GM21528 (cell line): ENCODE data around the gene SGMS1.

ENCODE experiments used
- ATAC-seq: cut with Tn5 transposase; IDR thresholded peaks from one replicate; pipeline ENCODE4 v1.9.1; 2021; ENCODE audit warnings: mild to moderate bottlenecking, moderate library complexity; ENCODE audit not compliant: unreplicated experiment, low FRiP score

Gene SGMS1

GRCh38 chr10:50613726-50614443 is 9.9 kb downstream of the SGMS1 start:
- ATAC-seq = no peak

- ATAC-seq = no peak
Measured at GRCh38 chr10:50613150-50613549, 10.6 kb downstream of the SGMS1 start.

GRCh38 chr10:50610368-50610767 is 13.4 kb downstream of the SGMS1 start:
- ATAC-seq = no peak

GRCh38 chr10:50607356-50607925 is 16.3 kb downstream of the SGMS1 start:
- no peak for ATAC-seq

- ATAC-seq = no peak
Measured at GRCh38 chr10:50605951-50606270, 17.8 kb downstream of the SGMS1 start.

- ATAC-seq = peak; percentile 63
Measured at GRCh38 chr10:50605269-50605950, 18.3 kb downstream of the SGMS1 start.

GRCh38 chr10:50604809-50605208 is 18.9 kb downstream of the SGMS1 start:
- ATAC-seq = no peak

GRCh38 chr10:50604049-50604640 is 19.6 kb downstream of the SGMS1 start:
- ATAC-seq = peak; percentile 78

GRCh38 chr10:50603151-50603850 is 20.5 kb downstream of the SGMS1 start:
- ATAC-seq = no peak

- no peak for ATAC-seq
Measured at GRCh38 chr10:50601974-50602373, 21.8 kb downstream of the SGMS1 start.

- no peak for ATAC-seq
Measured at GRCh38 chr10:50600831-50601477, 22.8 kb downstream of the SGMS1 start.

GRCh38 chr10:50600286-50600685 is 23.5 kb downstream of the SGMS1 start:
- ATAC-seq = no peak

- no peak for ATAC-seq
Measured at GRCh38 chr10:50596897-50597296, 26.9 kb downstream of the SGMS1 start.

- no peak for ATAC-seq
Measured at GRCh38 chr10:50596456-50596855, 27.3 kb downstream of the SGMS1 start.

- no peak for ATAC-seq
Measured at GRCh38 chr10:50595785-50596184, 28.0 kb downstream of the SGMS1 start.

- no peak for ATAC-seq
Measured at GRCh38 chr10:50593523-50594376, 30.0 kb downstream of the SGMS1 start.

GRCh38 chr10:50592961-50593418 is 30.8 kb downstream of the SGMS1 start:
- ATAC-seq = no peak

GRCh38 chr10:50590935-50591334 is 32.8 kb downstream of the SGMS1 start:
- ATAC-seq = no peak

- no peak for ATAC-seq
Measured at GRCh38 chr10:50586740-50587088, 37.0 kb downstream of the SGMS1 start.
